ENCODE measurements around the gene TBXA2R. TPM values are rescaled to one million over a fixed set of nuclear protein-coding genes. Genes with fewer than 3 reads are reported as not detected.

TBXA2R gene
- total and polyA plus RNA-seq, 2 experiments from 2014 or later = 0.42 to 0.73 TPM

GRCh38 chr19:3575949-3576673 lies 30.6 kb downstream of the TBXA2R start (continued):
- TF ChIP-seq ZNF462 (CRISPR knock-in tag; IDR thresholded peaks at IDR 0.05) = no peak
- no peak for TF ChIP-seq EZH2 (IDR thresholded peaks at IDR 0.05; ENCODE audit: low read depth, unreplicated experiment)
- no peak for TF ChIP-seq CTCF (conservative IDR thresholded peaks at IDR 0.05; ENCODE audit: low read depth in 2 of 2)
- TF ChIP-seq CREB1 (CRISPR knock-in tag; IDR thresholded peaks at IDR 0.05; ENCODE audit: low read depth) = no peak
- TF ChIP-seq POLR2AphosphoS5 (IDR thresholded peaks at IDR 0.05; ENCODE audit: low read depth) = no peak

- Histone ChIP-seq H3K27ac (ENCODE audit: low read depth) (no peak overlapping the region), H3K36me3 (ENCODE audit: insufficient read depth) (no peaks in the 10 kb centered on the region), H3K4me3 (no peak overlapping the region), H3K79me2 (replicated peaks; ENCODE audit: insufficient read depth) (no peaks in the 10 kb centered on the region), H2AFZ (no peak overlapping the region), H3K27me3 (ENCODE audit: insufficient read depth) (peaks cover 4% of the 10 kb centered on the region; the same call in 1 of the 2 replicates), H3K4me1 (ENCODE audit: insufficient read depth) (peaks cover 19% of the 10 kb centered on the region), H3F3A (replicated peaks; ENCODE audit: low read depth) (peaks cover 11% of the 10 kb centered on the region), H4K20me1 (replicated peaks; ENCODE audit: insufficient read depth) (peaks cover 6% of the 10 kb centered on the region), H3K4me2 (no peak overlapping the region), H3K9me2 (ENCODE audit: insufficient read depth) (no peaks in the 10 kb centered on the region)
- Mint-ChIP-seq H3K9me3 (no peaks in the 10 kb centered on the region), H3K27me3 (ENCODE audit: insufficient read depth, low read depth, poor library complexity) (peaks cover 37% of the 10 kb centered on the region), H3K27ac (no peak overlapping the region), H3K36me3 (ENCODE audit: low read depth) (peaks cover 12% of the 10 kb centered on the region), H3K4me3 (peak overlapping the region; percentile 55), H3K4me1 (peaks cover 16% of the 10 kb centered on the region)
- ATAC-seq (no peak), DNase-seq (ENCODE audit: low spot score) (peak; percentile 80)
- TF ChIP-seq CTCF (conservative IDR thresholded peaks at IDR 0.05; ENCODE audit: low read depth in 2 of 2) (peak; percentile 62 to 85), ZNF331 (CRISPR knock-in tag; IDR thresholded peaks at IDR 0.05; ENCODE audit: low read depth) (no peak), CREB1 (CRISPR knock-in tag; IDR thresholded peaks at IDR 0.05; ENCODE audit: low read depth) (no peak)
Measured at GRCh38 chr19:3575260-3575741, 31.4 kb downstream of the TBXA2R start.

Measured in GM23338 (cell line).